Left ventricle myocardium superior (tissue), 1 donor: Measurements from ENCODE around the gene BMPR1A. TPM values are rescaled to one million over a fixed set of nuclear protein-coding genes. Genes with fewer than 3 reads are reported as not detected.
"Not testable (repeated sequence)": the region's sequence is repeated elsewhere in the genome, so short reads cannot be mapped to it uniquely, and the experiment has no call there.

Source experiments
- ATAC-seq: fragments of 200-7000 bp; cut with Tn5 transposase; one replicate; pipeline ENCODE4 v1.9.1; 2020; ENCODE audit warnings: mild to moderate bottlenecking, moderate library complexity
- DNase-seq: peaks from one replicate; pipeline ENCODE4 v3.0.0-alpha.2; 2020
- intact Hi-C: fragments of 100-400 bp; cut with micrococcal nuclease; formaldehyde crosslinking; loops from one replicate; pipeline ENCODE4 v1.11.0; 2022
- total RNA-seq: library from RNA; stranded (reverse); fragmentation: NEBNext Ultra II Directional; extraction: Animal tissue kit (Norgen Biotek cat#: 25700); gene quantifications from one replicate; pipeline ENCODE4 v1.2.1, GENCODE V29; 2021
- donor health status: DM: no; HTN: yes; CAD: no; lungs with severe emphysema.

BMPR1A gene
- total RNA-seq, 1 donor from 2014 or later, result 48.4 TPM

DNA sequence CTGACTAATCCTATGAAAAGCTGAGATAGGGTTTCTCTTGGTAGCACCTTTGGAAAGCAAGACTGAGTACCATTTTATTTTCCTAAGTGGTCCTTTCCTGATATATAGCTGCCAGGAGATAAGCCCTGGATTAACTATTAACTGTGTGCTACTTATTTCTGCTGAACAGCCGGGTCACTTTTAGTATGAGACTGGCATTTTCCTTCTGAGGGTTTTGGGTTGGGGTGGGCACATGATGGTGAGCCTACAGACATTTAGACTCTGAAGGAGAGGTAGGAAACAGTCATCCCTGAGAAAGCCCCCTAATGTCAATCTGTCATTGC, 29.8 kb upstream of the BMPR1A start:
- intact Hi-C loops, result no loop called here
- no peak for ATAC-seq

DNA sequence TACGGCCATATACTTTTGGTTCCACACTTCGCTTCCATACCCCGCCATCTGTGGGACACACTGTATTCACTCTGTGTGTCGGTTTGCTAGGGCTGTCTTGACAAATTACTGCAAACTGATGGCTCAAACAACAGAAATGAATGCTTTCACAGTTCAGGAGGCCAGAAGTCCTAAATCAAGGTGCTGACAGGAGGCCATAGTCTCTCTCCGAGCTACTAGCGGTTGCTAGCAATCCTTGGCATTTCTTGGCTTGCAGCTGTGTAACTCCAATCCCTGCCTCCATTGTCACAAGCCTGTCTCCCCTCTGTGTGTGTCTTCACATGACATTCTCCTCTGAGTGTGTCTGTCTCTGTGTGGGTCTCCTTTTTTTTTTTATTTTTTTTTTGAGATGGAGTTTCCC, 28.9 kb upstream of the BMPR1A start:
- no peak for ATAC-seq
- no peak for DNase-seq
- intact Hi-C loops, result no loop called here

More for the DNA sequence above, 29.8 kb upstream of the BMPR1A start:
- no peak for DNase-seq

- intact Hi-C loops, result no loop called here
- ATAC-seq (no peak), DNase-seq (no peak)
These were observed 28.4 kb upstream of the BMPR1A start for GRCh38 chr10:86728056-86728455.

DNA sequence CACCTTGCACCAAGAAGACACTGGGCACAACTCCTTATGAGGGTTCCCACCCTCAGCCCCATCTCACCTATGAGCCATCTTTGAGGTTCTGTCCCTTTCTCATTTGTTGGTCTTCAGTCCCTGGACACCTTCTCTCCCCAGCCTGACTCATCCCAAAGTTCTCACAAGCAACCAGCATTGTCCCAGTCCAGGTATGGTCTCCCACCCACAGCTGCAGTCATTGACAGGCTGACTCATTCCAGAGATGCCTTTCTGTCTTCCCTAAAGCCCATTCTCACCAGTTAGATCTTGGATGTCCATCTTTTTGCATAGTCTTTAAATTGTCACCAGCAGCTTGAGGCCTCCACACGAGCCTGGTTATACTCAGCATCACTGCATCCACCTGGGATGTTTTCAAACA, 26.7 kb upstream of the BMPR1A start:
- intact Hi-C loops, result no loop called here
- ATAC-seq, result no peak
- no peak for DNase-seq

DNA sequence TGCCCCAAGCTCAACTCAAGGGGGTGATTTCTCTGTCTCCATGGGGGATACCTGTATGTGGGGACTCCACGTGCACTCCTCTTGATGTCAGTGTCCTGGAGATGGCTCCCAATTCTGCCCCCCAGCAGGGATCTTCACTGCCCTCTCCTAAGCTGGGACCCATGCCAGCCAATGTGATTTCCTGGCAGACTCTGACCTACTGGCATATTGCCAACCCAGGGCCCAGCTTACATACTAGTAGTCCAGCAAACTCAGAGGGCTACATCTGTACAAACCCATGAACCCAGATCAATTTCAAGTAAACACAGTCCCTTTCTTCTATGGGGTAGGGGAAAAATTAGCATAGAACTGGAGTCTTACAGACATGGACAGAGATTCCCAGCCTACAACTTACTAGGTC, 26.2 kb upstream of the BMPR1A start:
- peak; percentile 53 for ATAC-seq
- DNase-seq, result peak; percentile 75
- intact Hi-C loops, result no loop called here

DNA sequence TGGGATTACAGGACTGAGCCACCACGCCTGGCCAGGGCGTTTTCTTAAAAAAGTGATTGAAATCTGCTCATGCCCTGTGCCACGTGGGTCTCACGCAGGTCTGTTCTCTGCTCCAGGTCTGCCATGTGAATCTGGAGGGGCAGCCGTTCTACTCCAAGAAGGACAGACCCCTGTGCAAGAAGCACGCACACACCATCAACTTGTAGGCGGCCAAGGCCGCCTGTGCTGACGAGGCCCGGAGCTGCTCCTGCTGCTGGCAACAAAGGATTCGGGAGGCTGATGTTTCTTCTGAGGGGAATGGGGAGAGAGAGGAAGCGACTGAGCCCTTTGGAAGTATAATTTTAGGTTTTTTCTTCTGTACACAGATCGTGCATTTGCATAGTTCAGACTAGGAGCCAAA, 23.6 kb upstream of the BMPR1A start:
- intact Hi-C loops, result no loop called here
- DNase-seq (no peak), ATAC-seq (peak; percentile 3)

DNA sequence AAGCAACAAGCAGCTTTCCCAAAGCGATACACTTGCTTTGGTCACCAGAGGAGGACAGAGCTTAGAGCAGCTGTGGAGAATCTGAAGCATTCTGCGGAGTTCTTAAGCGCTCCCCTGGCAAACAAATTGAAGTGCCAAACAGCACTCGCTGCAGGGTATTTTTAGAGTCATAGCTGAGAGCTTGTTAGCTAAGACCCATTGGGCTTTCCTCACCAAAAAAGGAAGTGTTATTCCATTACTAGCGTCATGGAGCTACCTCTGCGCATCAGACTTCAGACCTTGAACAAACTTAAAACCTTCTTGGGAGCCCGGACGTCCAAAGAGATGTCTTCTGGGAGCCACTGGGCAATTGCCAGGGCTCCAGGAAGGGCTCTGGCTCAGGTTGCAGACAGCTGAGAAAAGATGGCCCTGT, 23.2 kb upstream of the BMPR1A start:
- peak; percentile 58 for ATAC-seq
- DNase-seq, result no peak
- intact Hi-C loops, result no loop called here

DNA sequence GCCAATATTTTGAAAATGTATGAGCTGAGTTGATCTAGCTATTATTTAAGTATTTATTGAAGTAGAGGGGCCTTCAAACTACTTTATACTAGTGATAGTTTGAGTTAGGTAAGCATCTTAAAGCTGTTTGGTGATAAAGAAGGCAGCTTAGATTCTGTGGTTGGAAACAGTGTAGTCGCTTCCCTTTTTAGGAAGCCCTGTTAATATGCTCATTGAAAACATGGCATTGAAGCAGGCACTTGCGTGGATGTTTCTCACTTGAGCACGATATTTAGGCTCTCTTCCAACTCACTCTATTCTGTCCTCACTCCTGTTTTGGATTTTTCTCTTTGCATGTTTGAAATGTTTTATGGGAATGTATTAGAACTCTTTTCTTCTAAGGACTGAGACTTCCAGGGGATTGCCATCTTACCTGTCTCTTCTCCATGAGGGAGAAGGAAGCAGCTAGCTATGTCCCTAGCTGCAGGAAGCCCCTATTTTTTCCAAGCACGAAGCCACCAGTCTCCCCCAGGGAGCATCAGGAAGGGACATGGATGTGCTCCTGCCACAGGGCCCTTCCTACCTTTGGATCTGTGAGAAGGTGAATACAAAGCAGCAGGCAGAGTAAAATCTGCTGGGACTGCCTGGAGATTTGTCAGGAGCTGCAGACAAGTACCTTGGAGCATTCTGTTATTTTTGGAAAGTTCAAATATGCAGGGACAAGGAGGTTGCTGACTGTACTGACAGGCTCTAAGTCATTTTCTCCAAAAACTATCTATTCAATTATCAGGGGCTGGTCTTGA, 22.0 kb upstream of the BMPR1A start:
- no peak for ATAC-seq
- no peak for DNase-seq
- intact Hi-C loops, result no loop called here

- intact Hi-C loops, DNase-seq, ATAC-seq: not testable (repeated sequence)
These were observed 21.1 kb upstream of the BMPR1A start for GRCh38 chr10:86735278-86735677.

- ATAC-seq (peak; percentile 19), DNase-seq (no peak)
- intact Hi-C loops, result no loop called here
These were observed 14.2 kb upstream of the BMPR1A start for GRCh38 chr10:86742230-86742629.

DNA sequence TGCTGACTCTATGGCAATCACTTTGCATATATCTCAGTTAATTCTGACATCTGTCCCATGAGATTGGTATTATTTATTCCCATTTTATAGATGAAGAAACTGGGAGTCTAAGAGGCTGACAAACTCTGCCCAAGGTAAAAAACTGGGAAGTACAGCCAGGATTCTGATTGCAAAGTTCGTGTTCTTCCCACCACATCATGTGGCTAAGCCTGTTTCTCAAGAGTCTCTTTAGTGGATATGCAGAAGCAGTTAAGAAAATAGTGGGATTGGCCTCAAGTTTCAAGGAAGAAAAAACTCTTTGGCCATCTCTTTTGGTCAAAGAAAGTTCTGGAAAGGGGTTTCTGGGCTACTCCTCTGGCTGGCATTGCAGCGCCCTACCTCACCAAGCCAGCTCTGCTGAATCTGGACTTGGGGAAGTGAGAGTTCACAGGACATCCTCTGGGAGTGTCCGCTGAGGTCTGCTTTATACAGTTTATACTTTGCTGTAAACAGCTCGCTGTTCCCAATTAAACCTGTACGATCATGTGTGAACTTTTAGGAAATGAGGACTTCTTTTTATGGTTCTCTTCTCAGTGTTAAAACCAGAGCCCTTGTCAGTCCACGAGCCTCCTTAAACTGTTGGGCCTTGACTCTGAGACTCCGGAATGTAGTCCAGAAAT, 12.2 kb upstream of the BMPR1A start:
- ATAC-seq (no peak), DNase-seq (no peak)
- intact Hi-C loops, result no loop called here

- DNase-seq (no peak), ATAC-seq (no peak)
- intact Hi-C loops, result no loop called here
These were observed 8.4 kb upstream of the BMPR1A start for GRCh38 chr10:86747796-86748581.

GRCh38 chr10:86749854-86750253, 6.6 kb upstream of the BMPR1A start:
- DNase-seq (no peak), ATAC-seq (no peak)
- intact Hi-C loops, result no loop called here

DNA sequence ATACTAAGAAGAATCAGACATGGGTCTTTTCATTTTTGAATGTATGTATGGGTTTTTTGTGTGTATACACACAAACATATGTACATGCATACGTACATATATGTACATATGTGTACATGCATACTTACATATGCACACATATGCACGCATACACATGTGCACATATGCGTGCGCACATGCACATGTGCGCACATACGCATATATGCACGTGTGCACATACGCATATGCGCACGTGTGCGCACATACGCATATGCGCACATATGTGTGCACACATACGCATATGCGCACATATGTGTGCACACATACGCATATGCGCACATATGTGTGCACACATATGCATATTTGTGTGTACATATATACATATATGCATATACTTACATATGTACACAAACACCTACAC, 4.9 kb upstream of the BMPR1A start:
- DNase-seq, result no peak
- no peak for ATAC-seq
- intact Hi-C loops, result no loop called here

GRCh38 chr10:86752311-86752710, 4.1 kb upstream of the BMPR1A start:
- intact Hi-C loops, result no loop called here
- DNase-seq, result no peak
- ATAC-seq, result no peak

DNA sequence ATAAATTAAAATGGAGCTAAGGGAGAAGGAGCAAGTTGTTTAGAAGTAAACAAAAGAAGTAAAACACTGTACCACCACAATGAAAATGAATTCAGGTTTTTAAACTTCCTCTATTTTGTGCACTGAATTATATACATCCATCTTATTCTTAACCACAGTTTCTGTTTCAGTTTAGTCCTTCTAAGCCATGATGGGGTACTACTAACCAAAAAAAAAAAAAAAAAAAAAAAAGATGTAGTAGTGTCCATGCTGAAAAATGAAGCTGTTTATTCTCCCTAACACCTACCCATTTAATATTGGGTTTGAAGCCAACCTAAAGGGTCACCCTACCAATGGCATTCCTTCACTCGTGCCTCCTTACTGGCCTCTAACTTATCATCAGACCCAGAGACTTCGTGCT, 3.4 kb upstream of the BMPR1A start:
- DNase-seq, result no peak
- intact Hi-C loops, result no loop called here
- no peak for ATAC-seq

DNA sequence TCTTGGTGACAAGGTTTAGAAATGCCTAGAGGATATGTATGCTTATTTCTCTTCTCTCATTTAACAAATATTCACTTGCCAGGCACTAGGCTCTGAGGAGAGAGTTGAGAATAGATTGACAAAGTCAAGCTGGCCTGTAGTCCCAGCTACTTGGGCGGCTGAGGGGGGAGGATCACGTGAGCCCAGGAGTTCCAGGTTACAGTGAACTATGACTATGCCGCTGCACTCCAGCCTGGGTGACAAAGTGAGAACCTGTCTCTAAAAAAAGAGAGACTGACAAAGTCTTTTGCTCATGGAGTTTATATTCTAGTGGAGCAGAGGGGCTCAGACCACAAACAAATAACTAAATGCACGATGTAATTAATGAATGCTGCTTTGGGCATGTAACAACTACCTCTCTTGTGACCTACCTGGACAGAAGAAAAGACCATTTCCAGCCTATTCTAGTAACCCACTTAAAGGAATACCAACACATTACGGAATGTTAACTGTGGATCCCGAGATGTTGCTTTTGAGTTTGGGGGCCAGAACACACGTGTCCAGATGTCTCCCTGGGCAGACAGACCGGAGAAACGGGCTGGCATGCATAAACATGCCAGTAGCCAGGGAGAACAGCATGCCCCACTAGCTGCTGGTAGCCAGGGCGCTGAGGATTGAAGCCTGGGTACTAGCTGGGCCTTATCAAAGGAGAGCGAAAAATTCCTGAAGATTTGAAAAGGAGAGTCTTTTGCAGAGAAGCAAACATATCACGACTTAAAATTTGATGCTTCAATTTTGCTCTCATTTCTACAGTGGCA, 2.6 kb upstream of the BMPR1A start:
- DNase-seq, result peak; percentile 72
- peak; percentile 31 for ATAC-seq
- intact Hi-C loops, result no loop called here

GRCh38 chr10:86755454-86755739, 1.0 kb upstream of the BMPR1A start:
- ATAC-seq (no peak), DNase-seq (no peak)
- intact Hi-C loops, result no loop called here

- ATAC-seq (peak; percentile 89), DNase-seq (peak; percentile 95)
- intact Hi-C loops, result no loop called here
These were observed 494 bp upstream of the BMPR1A start for GRCh38 chr10:86755740-86756510.
